Neuronal stem cell (in vitro differentiated cells): Measurements from ENCODE around the gene CARMIL1.

Experiments used
- DNase-seq: peaks from one replicate; pipeline ENCODE4 v3.0.0-alpha.2; 2013; ENCODE audit warnings: low spot score
- H2AFZ ChIP-seq: one replicate; pipeline ENCODE4 v1.6.1; 2013; ENCODE audit warnings: mild to moderate bottlenecking, low read length, inconsistent platforms
- H2AK5ac ChIP-seq: 2 replicates; pipeline ENCODE4 v1.6.1; 2013; ENCODE audit warnings: low read depth, mild to moderate bottlenecking, inconsistent platforms, low read length, moderate library complexity, mixed read lengths
- H2BK120ac ChIP-seq: 2 replicates; pipeline ENCODE4 v1.6.1; 2013; ENCODE audit warnings: low read depth, mild to moderate bottlenecking, inconsistent platforms, low read length, moderate library complexity, mixed read lengths
- H2BK12ac ChIP-seq: one replicate; pipeline ENCODE4 v1.6.1; 2013; ENCODE audit warnings: low read length, inconsistent platforms
- H2BK15ac ChIP-seq: 2 replicates; pipeline ENCODE4 v1.6.1; 2013; ENCODE audit warnings: mild to moderate bottlenecking, low read length, inconsistent platforms, mixed read lengths
- H2BK5ac ChIP-seq: one replicate; pipeline ENCODE4 v1.6.1; 2013; ENCODE audit warnings: inconsistent platforms, mild to moderate bottlenecking, low read length, moderate library complexity
- H3K14ac ChIP-seq: one replicate; pipeline ENCODE4 v1.6.1; 2013; ENCODE audit warnings: low read length, inconsistent platforms
- H3K18ac ChIP-seq: 2 replicates; pipeline ENCODE4 v1.6.1; 2013; ENCODE audit warnings: low read length, inconsistent platforms
- H3K23ac ChIP-seq: 2 replicates; pipeline ENCODE4 v1.6.1; 2013; ENCODE audit warnings: low read depth, mild to moderate bottlenecking, mixed read lengths, low read length, inconsistent platforms; ENCODE audit not compliant: poor library complexity
- H3K27ac ChIP-seq: replicated peaks from 3 replicates; pipeline ENCODE4 v1.5.1; 2013; ENCODE audit warnings: low read length, inconsistent platforms
- H3K27me3 ChIP-seq, 3 experiments: 2 replicates each; pipeline ENCODE4 v1.6.1; 2013; ENCODE audit warnings: low read length in 3 of 3, mild to moderate bottlenecking in 2 of 3, inconsistent platforms in 1 of 3, low read depth in 1 of 3, mixed read lengths in 1 of 3, moderate library complexity in 1 of 3; ENCODE audit not compliant: control insufficient read depth in 3 of 3, insufficient read depth in 3 of 3
- H3K36me3 ChIP-seq, 2 donors: replicated peaks in 1 of 2; 2 replicates each; pipeline ENCODE4 v1.6.1; 2013; ENCODE audit warnings: low read length in 2 of 2; ENCODE audit not compliant: control insufficient read depth in 2 of 2, insufficient read depth in 2 of 2
- H3K4ac ChIP-seq: 2 replicates; pipeline ENCODE4 v1.6.1; 2013; ENCODE audit warnings: inconsistent platforms, mild to moderate bottlenecking, low read length, moderate library complexity
- H3K4me1 ChIP-seq, 2 donors: 1 replicate in 1 of 2; 2 replicates in 1 of 2; pipeline ENCODE4 v1.6.1; 2013; ENCODE audit warnings: low read length in 2 of 2, low read depth in 1 of 2; ENCODE audit not compliant: control insufficient read depth in 2 of 2, insufficient read depth in 1 of 2
- H3K4me2 ChIP-seq: one replicate; pipeline ENCODE4 v1.6.1; 2013; ENCODE audit warnings: mild to moderate bottlenecking, low read length, inconsistent platforms; ENCODE audit not compliant: insufficient read depth, poor library complexity, severe bottlenecking
- H3K4me3 ChIP-seq, 2 donors: 2 replicates each; pipeline ENCODE4 v1.5.1; 2013; ENCODE audit warnings: low read length in 2 of 2, mild to moderate bottlenecking in 2 of 2, inconsistent platforms in 1 of 2, moderate library complexity in 1 of 2
- H3K79me1 ChIP-seq: one replicate; pipeline ENCODE4 v1.6.1; 2013; ENCODE audit warnings: low read depth, mild to moderate bottlenecking, inconsistent platforms, low read length, moderate library complexity
- H3K9ac ChIP-seq: one replicate; pipeline ENCODE4 v1.6.1; 2013; ENCODE audit warnings: mild to moderate bottlenecking, low read depth, low read length, inconsistent platforms; ENCODE audit not compliant: poor library complexity
- H3K9me3 ChIP-seq, 2 donors: replicated peaks in 1 of 2; 2 replicates each; pipeline versions ENCODE3 to v1.6.1; 2013; ENCODE audit warnings: low read length in 2 of 2, mild to moderate bottlenecking in 2 of 2, inconsistent platforms in 1 of 2, low read depth in 1 of 2, mixed read lengths in 1 of 2, moderate library complexity in 1 of 2; ENCODE audit not compliant: control insufficient read depth in 2 of 2, insufficient read depth in 1 of 2
- H4K8ac ChIP-seq: one replicate; pipeline ENCODE4 v1.6.1; 2013; ENCODE audit warnings: low read depth, mild to moderate bottlenecking, inconsistent platforms, low read length, moderate library complexity
- H4K91ac ChIP-seq: one replicate; pipeline ENCODE4 v1.6.1; 2013; ENCODE audit warnings: low read length, low read depth, mild to moderate bottlenecking, inconsistent platforms; ENCODE audit not compliant: poor library complexity
- WGBS, 2 donors: extraction: QIAGEN DNeasy Blood & Tissue Kit; methylation state at CpG; one replicate each; pipeline ENCODE4 v1.1.7; 2013; ENCODE audit warnings: missing lambda C conversion rate in 2 of 2, mixed read lengths in 1 of 2; ENCODE audit not compliant: insufficient read length in 2 of 2, insufficient replicate concordance in 1 of 2; ENCODE audit errors: extremely low coverage in 2 of 2; 5-methylcytosine and 5-hydroxymethylcytosine counted together

The CARMIL1 gene

GRCh38 chr6:25237579-25237978, 41.6 kb upstream of the CARMIL1 start:
- no peak overlapping the region for H4K91ac ChIP-seq
- H2BK5ac ChIP-seq = no peak overlapping the region
- no peak for DNase-seq
- no peaks in the 10 kb centered on the region for H3K4me1 ChIP-seq
- no peak overlapping the region for H3K4me2 ChIP-seq
- no peak overlapping the region for H2AFZ ChIP-seq
- H3K23ac ChIP-seq = no peak overlapping the region
- no peaks in the 10 kb centered on the region for H3K9me3 ChIP-seq
- H2BK120ac ChIP-seq = no peak overlapping the region
- no peaks in the 10 kb centered on the region for H3K27me3 ChIP-seq
- H3K4me3 ChIP-seq = no peak overlapping the region
- H2AK5ac ChIP-seq = no peak overlapping the region
- H3K27ac ChIP-seq = no peak overlapping the region
- no peak overlapping the region for H3K4ac ChIP-seq
- no peaks in the 10 kb centered on the region for H3K79me1 ChIP-seq
- no peaks in the 10 kb centered on the region for H3K36me3 ChIP-seq
- H3K18ac ChIP-seq = no peak overlapping the region
- H3K14ac ChIP-seq = no peak overlapping the region
- WGBS, 2 donors = no CpG with 5 or more reads among the region's 3 CpGs
- H2BK12ac ChIP-seq = no peak overlapping the region
- H3K9ac ChIP-seq = no peak overlapping the region
- no peak overlapping the region for H2BK15ac ChIP-seq
- H4K8ac ChIP-seq = no peak overlapping the region

GRCh38 chr6:25239059-25239458, 40.1 kb upstream of the CARMIL1 start:
- Histone ChIP-seq H3K36me3 (no peaks in the 10 kb centered on the region), H3K27ac (no peak overlapping the region), H2AK5ac (no peak overlapping the region), H2BK5ac (no peak overlapping the region), H3K4ac (no peak overlapping the region), H2BK120ac (no peak overlapping the region), H4K91ac (no peak overlapping the region), H3K4me2 (no peak overlapping the region), H3K27me3 (no peaks in the 10 kb centered on the region), H3K9ac (no peak overlapping the region), H3K18ac (no peak overlapping the region), H4K8ac (no peak overlapping the region), H3K4me1 (no peaks in the 10 kb centered on the region), H2BK12ac (no peak overlapping the region), H3K79me1 (no peaks in the 10 kb centered on the region), H2AFZ (no peak overlapping the region), H3K23ac (no peak overlapping the region), H3K9me3 (no peaks in the 10 kb centered on the region), H3K4me3 (no peak overlapping the region), H3K14ac (no peak overlapping the region), H2BK15ac (no peak overlapping the region)
- DNase-seq = no peak

- H3K4me3 ChIP-seq = no peak overlapping the region
- no CpG with 5 or more reads among the region's 1 CpG for WGBS, 2 donors
Measured at GRCh38 chr6:25239498-25239897, 39.7 kb upstream of the CARMIL1 start.

GRCh38 chr6:25242567-25242966, 36.6 kb upstream of the CARMIL1 start:
- Histone ChIP-seq H3K9me3 (no peaks in the 10 kb centered on the region), H3K9ac (no peak overlapping the region), H3K18ac (no peak overlapping the region), H2BK5ac (no peak overlapping the region), H3K4ac (no peak overlapping the region), H3K23ac (no peak overlapping the region), H3K4me1 (no peaks in the 10 kb centered on the region), H2BK12ac (no peak overlapping the region), H3K27ac (no peak overlapping the region), H3K4me3 (no peak overlapping the region), H3K79me1 (no peaks in the 10 kb centered on the region), H2AFZ (no peak overlapping the region), H4K8ac (no peak overlapping the region), H2BK120ac (no peak overlapping the region), H4K91ac (no peak overlapping the region), H3K27me3 (no peaks in the 10 kb centered on the region), H2BK15ac (no peak overlapping the region), H2AK5ac (no peak overlapping the region), H3K14ac (no peak overlapping the region), H3K4me2 (no peak overlapping the region), H3K36me3 (no peaks in the 10 kb centered on the region)
- no peak for DNase-seq
- WGBS, 2 donors = no CpG with 5 or more reads among the region's 2 CpGs

More at GRCh38 chr6:25239498-25239897, 39.7 kb upstream of the CARMIL1 start:
- Histone ChIP-seq H2BK120ac (no peak overlapping the region), H2BK12ac (no peak overlapping the region), H2AK5ac (no peak overlapping the region), H3K4ac (no peak overlapping the region), H2BK15ac (no peak overlapping the region), H4K91ac (no peak overlapping the region), H4K8ac (no peak overlapping the region), H3K27me3 (no peaks in the 10 kb centered on the region), H3K4me2 (no peak overlapping the region), H3K36me3 (no peaks in the 10 kb centered on the region), H3K23ac (no peak overlapping the region), H3K79me1 (no peaks in the 10 kb centered on the region), H2AFZ (no peak overlapping the region), H3K9ac (no peak overlapping the region), H3K18ac (no peak overlapping the region), H3K4me1 (no peaks in the 10 kb centered on the region), H3K14ac (no peak overlapping the region), H2BK5ac (no peak overlapping the region), H3K27ac (no peak overlapping the region), H3K9me3 (no peaks in the 10 kb centered on the region)
- no peak for DNase-seq
